RPMI7951 (cell line): Measurements from ENCODE around the gene FAM25G. TPM values are rescaled to one million over a fixed set of nuclear protein-coding genes. Genes with fewer than 3 reads are reported as not detected.
"Not testable (repeated sequence)": the region's sequence is repeated elsewhere in the genome, so short reads cannot be mapped to it uniquely, and the experiment has no call there.

ENCODE experiments used
- DNase-seq: peaks from one replicate; pipeline ENCODE4 v3.0.0-alpha.2; 2012; ENCODE audit warnings: low read depth
- total RNA-seq: library from RNA; depleted of rRNA; stranded (reverse); fragments of >200 nt; shearing (Covaris generic); gene quantifications from 2 replicates; pipeline ENCODE4 v1.2.3, GENCODE V29; 2014; rRNA removed

Gene FAM25G
- not detected in 2 replicates for total RNA-seq

GRCh38 chr10:47491600-47491999 is at the start of gene FAM25G:
FAM25G (minus strand) TSS chr10:47491700; CDS start chr10:47491674, 26 bp downstream.
- not testable (repeated sequence) for DNase-seq

GRCh38 chr10:47536430-47536829 is 44.9 kb upstream of the FAM25G start:
- not testable (repeated sequence) for DNase-seq

- DNase-seq: not testable (repeated sequence)
These were observed 32.0 kb upstream of the FAM25G start, which contains the start of gene AGAP9 for GRCh38 chr10:47523475-47523874. AGAP9 (minus strand) TSS chr10:47523638; CDS start chr10:47523526, 112 bp downstream.

- not testable (repeated sequence) for DNase-seq
These were observed 10.8 kb upstream of the FAM25G start for GRCh38 chr10:47502313-47502712.

GRCh38 chr10:47494226-47494625 is 2.7 kb upstream of the FAM25G start:
- DNase-seq: not testable (repeated sequence)

GRCh38 chr10:47489630-47490029 is 1.9 kb downstream of the FAM25G start:
- DNase-seq: not testable (repeated sequence)

GRCh38 chr10:47485943-47486342 is 5.6 kb downstream of the FAM25G start:
- DNase-seq: peak; percentile 62

- not testable (repeated sequence) for DNase-seq
These were observed 6.7 kb downstream of the FAM25G start for GRCh38 chr10:47484786-47485185.

- not testable (repeated sequence) for DNase-seq
These were observed 7.6 kb downstream of the FAM25G start, which contains the start of gene ANXA8 for GRCh38 chr10:47483923-47484322. ANXA8 (minus strand) TSS chr10:47484115; CDS start chr10:47483933, 182 bp downstream.

GRCh38 chr10:47482367-47482766 is 9.1 kb downstream of the FAM25G start:
- DNase-seq: not testable (repeated sequence)

- DNase-seq: not testable (repeated sequence)
These were observed 9.7 kb downstream of the FAM25G start for GRCh38 chr10:47481768-47482181.

- DNase-seq: peak; percentile 55
These were observed 10.2 kb downstream of the FAM25G start for GRCh38 chr10:47481182-47481766.

- not testable (repeated sequence) for DNase-seq
These were observed 11.4 kb downstream of the FAM25G start for GRCh38 chr10:47480133-47480532.

- DNase-seq: not testable (repeated sequence)
These were observed 13.4 kb downstream of the FAM25G start for GRCh38 chr10:47478114-47478513.

- not testable (repeated sequence) for DNase-seq
These were observed 14.4 kb downstream of the FAM25G start for GRCh38 chr10:47477078-47477477.

- DNase-seq: not testable (repeated sequence)
These were observed 16.4 kb downstream of the FAM25G start for GRCh38 chr10:47475101-47475500.

GRCh38 chr10:47473516-47473915 is 18.0 kb downstream of the FAM25G start:
- not testable (repeated sequence) for DNase-seq

- not testable (repeated sequence) for DNase-seq
These were observed 18.9 kb downstream of the FAM25G start for GRCh38 chr10:47472647-47473046.

GRCh38 chr10:47472072-47472471 is 19.4 kb downstream of the FAM25G start:
- not testable (repeated sequence) for DNase-seq

GRCh38 chr10:47468731-47469528 is 22.6 kb downstream of the FAM25G start:
- DNase-seq: not testable (repeated sequence)

- not testable (repeated sequence) for DNase-seq
These were observed 23.5 kb downstream of the FAM25G start for GRCh38 chr10:47467957-47468356.

GRCh38 chr10:47467458-47467857 is 24.0 kb downstream of the FAM25G start:
- not testable (repeated sequence) for DNase-seq
